CD4-positive, alpha-beta T cell treated with Interleukin-17A for 1 hour (primary cell): ENCODE results near the gene TEKT2.

Experiments used
- DNase-seq: peaks from one replicate; pipeline ENCODE4 v3.0.0-alpha.2; 2020

Gene TEKT2, protein sequence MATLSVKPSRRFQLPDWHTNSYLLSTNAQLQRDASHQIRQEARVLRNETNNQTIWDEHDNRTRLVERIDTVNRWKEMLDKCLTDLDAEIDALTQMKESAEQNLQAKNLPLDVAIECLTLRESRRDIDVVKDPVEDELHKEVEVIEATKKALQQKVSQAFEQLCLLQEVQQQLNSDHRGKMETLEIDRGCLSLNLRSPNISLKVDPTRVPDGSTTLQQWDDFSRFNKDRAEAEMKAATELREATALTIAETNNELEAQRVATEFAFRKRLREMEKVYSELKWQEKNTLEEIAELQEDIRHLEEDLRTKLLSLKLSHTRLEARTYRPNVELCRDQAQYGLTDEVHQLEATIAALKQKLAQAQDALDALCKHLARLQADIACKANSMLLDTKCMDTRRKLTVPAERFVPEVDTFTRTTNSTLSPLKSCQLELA

DNA sequence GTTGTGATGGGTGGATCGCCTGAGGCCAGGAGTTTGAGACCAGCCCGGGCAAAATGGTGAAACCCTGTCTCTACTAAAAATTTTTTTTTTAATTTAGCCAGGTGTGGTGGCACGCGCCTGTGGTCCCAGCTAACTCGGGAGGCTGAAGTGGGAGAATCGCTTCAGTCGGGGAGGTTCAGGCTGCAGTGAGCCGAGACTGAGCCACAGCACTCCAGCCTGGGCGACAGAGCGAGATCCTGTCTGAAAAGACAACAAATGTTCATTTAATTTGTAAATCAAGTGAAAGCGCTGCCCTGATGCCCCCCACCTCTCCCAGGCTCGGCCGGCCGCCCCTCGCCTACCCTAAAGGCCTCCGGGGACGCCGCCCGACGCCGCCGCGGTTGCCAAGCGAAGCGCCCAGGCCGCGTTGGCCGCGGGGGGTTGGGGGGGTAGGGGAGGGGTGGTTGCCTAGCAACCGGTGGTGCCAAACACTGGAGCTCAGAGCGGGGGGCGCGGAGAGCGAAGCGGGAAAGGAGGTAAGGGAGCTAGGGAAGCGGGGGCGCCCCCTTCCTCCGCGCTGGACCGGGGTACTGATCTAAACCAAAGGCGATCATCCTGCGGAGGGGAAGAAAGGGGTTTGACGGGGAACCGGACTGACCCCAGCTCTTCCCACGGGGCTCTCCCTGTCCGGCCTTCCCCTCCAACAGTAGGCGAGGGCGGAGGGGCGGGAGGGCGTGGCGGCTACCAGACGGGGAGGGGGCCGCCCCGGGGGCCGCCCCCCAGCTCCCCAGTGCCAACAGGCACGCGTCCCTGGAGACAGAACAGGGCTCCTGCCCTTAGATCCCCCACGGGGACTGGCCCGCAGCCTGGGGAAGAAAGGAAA is at the start of gene TEKT2:
Gene TEKT2 (plus strand): TSS at position 460 of the 862 bp plus-strand sequence. CDS start 828 bp downstream, outside the sequence.
- no peak for DNase-seq

DNA sequence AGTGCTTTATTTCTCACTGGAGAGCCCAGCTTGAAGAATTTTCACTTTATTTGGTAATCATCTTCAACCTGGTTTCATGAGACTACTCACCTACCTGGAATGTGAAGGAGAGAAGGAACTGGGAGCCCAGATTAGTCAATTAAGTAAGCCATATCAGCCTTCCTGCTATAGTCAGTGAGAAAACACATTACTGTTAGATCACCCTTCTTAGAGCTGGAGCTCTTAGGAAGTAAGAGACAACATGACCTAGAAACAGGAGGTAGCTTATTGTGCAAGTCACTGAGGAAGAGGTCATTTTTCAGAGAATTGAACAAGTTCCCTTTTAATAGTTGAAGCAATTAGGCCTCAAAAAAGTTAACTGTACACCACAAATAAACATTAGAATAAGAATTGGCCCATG is 49.2 kb upstream of the TEKT2 start:
- DNase-seq: no peak

DNA sequence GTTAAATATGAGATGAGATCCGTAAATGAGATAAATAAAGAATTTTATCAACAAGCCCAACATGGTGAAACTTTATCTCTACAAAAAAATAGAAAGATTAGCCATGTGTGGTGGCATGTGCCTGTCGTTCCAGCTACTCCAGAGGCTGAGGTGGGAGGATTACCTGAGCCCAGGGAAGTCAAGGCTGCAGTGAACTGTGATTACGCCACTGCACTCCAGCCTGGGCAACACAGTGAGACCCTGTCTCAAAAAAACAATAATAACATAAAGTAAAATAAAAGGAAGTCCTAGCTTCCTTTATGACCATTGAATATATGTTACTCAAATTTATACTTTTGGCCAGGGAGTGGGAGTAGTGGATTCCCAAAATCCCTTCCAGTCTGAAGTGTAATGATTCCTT is 48.7 kb upstream of the TEKT2 start:
- DNase-seq: no peak

DNA sequence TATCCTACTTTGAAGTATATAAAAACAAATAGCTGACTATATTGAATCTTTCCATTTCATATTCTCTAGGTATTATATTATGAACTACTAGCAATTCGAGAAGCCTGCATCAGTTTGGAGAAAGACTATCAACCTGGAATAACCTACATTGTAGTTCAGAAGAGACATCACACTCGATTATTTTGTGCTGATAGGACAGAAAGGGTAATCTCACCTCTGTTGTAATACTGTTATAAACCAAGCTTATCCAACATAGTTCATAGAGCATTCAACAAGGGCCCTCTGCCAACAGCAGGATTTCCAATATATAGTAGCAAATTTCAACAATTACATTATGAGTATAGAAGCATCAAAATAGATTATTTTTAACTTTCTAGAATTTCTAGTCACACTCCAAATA is 43.7 kb upstream of the TEKT2 start:
- DNase-seq: no peak

DNA sequence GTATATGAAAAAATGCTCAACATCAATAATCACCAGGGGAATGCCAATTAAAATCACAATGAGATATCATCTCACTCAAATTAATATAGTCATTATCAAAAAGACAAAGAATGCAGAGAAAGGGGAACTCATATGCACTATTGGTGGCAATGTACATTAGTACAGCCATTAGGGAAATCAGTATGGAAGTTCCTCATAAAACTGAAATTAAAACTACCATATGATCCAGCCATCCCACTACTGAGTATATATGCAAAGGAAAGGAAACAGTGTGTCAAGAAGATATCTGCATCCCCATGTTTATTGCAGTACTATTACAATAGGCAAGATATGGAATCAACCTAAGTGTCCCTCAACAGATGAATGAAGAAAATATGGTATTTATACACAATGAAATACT is 32.1 kb upstream of the TEKT2 start:
- DNase-seq: no peak

DNA sequence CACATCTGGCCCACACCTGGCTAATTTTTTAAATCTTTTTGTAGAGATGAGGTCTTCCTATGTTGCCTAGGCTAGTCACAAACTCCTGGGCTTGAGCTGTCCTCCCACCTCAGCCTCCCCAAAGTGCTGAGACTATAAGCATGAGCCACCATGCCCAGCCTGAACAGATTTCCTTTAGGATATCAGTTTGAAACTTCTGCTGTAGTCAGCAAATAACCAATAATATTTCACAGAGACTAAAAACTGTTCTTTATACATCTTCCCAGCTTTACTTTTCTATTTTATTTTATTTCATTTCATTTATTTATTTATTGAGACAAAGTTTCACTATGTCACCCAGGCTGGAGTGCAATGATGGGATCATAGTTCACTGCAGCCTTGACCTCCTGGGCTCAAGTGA is 29.9 kb upstream of the TEKT2 start:
- no peak for DNase-seq

DNA sequence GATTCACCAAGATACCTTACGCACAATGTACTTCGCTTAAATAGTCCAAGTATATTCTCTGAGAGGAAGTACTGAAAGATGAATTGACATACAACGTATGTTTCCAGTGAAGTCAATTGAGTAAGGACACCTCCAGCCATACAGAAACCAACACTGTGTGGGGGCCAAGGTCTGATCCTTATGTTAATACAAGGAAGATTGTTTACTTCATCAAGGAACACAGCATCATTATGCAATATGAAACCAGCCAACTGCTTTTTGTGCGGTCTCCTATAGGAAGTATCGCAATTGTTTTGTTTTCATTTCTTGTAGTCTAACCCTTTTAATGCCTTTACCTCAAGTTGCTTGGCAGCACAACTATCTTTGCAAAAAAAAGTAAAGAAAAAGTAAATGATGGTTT is 28.2 kb upstream of the TEKT2 start:
- DNase-seq: no peak

DNA sequence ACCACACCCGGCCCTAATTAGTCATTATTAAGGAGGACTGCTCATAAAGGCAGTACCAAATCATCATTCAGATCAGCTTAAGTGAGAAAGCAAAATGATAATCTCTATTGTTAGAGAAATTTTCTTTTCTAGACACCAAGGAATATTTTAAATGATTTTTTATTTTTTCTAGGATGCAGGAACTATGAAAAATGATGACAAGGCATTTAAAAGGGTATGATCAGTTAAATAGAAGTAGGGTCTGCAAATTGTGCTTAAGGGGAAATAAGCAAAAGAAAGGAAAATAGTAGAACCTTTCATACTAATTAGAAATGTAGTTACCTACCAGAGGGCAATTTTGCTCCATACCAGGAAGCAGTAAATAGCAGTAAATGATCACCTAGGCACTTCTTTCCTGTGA is 21.6 kb upstream of the TEKT2 start:
- DNase-seq: no peak

DNA sequence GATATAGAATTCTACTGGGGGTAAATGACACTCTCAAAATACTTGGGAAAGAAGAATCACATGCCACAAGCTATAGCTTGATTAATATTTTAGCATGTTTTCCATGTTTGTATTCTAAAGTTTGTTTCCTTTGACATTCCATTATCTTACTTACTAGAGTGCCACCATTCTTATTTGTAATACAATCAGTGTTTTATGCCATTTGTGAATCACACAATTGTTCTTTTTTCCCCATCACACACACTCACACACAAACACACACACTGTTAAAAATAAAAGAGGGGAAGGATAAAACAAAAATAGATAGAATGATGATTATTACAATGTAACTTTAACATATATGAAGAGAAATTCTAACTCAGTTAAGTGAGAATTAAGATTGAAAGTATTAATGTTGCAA is 16.0 kb upstream of the TEKT2 start:
- no peak for DNase-seq

DNA sequence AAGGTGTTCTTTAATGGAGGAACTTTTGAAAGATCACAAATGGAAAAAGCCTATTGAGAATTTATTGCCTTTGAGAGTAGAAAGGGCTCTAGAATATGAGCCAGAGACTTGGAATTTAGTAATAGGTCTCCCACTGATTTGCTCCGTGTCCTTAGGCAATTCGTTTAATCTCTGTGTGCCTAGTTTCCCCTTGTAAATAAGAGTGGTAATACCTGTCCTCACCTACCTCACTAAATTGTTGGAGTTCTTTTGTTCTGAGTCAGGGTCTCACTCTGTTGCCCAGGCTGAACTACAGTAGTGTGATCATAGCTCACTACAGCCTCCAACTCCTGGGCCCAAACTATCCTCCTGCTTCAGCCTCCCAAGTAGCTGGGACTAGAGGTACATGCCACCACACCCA is 15.0 kb upstream of the TEKT2 start:
- no peak for DNase-seq

DNA sequence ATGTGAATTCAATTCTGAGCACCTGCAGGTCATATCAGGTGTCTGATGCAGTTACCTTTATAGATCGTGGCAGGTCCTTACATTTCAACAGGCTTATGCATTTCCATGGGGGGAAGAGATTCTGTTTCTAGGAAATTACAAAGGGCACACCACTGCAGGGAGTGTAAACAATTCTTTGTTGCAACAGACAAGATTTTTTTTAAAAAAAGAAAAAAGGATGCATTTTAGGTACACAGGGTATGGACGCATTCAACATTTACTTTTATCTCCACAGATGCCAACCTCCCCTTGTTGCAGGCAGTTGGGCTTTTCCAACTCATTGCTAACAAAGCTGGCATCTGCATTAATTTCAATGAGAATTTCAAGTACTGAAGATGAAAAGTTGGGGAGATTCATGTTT is 13.5 kb upstream of the TEKT2 start:
- DNase-seq: no peak

DNA sequence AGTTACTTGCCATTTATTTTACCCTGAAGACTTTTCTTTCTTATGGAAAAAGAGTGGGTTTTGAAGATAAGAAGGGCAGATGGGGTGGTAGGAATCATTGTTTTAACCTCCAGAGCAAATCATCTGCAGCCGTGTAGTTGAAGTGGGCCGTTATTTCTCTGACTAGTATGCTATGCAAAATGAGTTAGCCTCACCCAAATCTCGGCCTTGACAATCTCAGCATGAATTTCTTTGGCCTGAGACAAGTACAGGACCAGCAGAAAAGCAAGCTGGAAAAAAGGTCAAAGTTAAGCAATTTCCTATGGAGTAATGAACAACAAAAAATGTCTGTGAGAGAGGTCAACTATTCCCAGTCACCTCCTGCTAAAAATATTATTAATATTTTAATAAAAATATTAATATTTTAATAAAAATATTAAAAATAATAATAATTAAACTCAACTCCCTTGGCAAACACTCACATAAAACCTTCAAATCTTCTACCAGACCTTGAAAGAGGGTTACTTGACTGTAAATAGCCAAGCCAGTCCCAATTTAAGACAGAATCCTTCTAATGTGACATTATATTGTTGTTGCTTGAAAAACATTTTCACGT is 6.8 kb upstream of the TEKT2 start:
- DNase-seq: no peak

DNA sequence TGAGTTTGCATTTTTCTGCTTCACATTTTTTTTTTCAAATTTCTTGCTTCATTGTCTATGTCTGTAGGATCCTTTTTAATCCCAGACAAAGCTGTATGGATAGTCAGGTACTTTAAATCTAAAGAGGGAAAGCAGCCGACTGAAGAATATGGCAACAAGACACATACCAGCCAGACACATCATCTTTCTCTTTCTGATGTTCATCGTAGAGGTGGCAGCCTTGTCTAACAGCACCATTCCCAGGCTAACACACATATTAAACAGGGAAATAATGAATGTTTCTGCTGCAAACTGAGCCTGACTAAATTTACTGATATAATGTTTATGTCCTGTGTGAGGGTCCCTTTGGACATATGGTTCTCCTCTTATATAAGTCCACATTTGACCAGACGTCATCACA is 3.7 kb upstream of the TEKT2 start:
- DNase-seq: no peak

DNA sequence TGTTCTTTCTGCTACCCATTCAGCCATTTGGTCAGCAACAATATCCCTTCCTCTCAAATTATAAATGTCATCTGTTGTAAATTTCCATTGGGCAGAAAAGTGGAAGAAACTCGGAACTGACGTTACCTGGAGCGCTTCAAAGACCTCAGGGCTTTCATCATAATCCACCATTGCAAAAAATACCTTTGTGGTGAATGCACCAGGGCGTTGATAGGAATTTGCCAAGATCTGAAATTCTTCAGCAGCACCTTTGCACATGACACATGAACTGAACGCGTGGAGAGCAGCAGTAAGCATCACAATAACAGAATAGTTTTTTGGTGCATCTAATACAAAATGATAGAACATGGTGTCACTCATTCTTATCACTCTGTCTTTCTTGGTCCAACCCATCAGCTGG is 3.1 kb upstream of the TEKT2 start:
- no peak for DNase-seq

DNA sequence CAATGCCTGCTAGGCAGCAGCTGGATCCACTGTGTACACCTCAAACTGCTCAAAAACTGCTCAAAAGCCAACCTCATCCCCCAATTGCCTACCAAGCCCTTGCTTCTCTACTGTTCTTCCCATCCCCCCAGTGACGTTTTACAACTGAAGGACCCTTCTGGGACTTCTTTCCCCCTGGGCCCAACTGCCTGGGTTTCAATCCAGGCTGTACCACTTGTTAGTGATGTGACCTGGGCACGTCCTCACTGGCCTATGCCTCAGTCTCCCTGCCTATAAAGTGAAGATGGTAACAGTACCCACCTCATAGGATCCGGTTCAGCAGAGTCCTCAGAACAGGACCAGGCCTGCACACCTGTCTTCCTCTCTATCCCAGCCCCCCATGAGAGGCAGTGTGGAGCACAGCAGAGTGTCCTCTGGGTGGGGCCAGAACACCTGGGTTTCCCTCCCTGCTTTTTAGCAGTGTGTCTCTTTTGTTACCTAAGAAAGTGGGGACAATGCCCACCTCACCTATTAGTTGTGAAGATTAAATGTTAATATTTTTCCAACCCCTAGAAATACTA is 1.9 kb upstream of the TEKT2 start:
- DNase-seq: no peak

DNA sequence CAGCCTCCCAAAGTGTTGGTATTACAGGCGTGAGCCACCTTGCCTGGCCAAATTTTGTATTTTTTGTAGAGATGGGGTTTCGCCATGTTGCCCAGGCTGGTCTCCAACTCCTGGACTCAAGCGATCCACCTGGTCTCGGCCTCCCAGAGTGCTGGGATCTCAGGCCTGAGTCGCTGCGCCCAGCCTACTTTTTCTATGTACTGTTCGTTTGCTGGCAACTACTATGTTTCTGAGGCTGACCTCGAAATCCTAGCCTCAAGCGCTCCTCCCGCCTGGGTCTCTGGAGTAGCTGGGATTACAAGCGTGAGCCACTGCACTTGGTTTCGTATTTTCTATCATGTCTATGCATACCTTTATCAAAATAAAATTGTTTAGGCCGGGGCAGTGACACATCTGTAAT is 675 bp upstream of the TEKT2 start:
- no peak for DNase-seq

DNA sequence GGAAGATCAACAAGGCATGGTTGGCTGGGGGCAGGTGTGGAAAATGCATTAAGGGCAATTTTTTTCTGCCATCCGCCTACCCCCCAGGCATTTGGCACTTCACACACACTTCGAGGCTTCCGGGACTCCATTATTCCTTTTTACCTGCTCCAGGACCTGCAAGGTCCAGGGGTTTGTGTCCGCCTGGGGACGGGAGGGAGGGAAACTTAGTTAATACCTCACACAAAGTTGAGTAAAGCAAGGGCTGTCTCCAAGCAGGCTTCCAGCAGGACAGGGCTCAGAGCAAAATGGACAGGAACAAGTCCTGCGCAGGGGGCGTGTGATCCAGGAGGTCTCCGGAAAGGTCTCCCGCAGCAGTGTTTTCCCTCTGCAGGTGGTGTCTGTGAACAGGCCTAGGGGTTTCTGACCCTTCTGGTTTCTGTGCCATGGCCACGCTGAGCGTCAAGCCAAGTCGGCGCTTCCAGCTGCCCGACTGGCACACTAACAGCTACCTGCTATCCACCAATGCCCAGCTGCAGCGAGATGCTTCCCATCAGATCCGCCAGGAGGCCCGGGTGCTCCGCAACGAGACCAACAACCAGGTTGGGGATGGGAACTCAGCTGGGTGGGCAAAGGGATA is 712 bp downstream of the TEKT2 start:
- DNase-seq: no peak

DNA sequence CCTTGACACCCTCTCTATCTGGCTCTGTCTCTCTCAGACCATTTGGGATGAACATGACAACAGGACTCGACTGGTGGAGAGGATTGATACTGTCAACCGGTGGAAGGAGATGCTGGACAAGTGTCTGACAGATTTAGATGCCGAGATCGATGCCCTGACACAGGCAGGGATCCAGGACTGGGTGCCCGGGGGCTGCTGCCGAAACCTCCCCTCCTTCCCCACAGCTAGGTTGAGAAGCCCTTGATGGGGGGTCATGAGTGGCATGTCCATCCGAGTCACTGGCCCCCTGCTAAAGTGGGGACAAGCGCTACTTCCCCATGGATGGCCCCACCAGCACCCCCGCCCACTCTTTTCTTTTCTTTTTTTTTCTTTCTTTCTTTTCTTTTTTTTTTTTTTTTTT is 1.2 kb downstream of the TEKT2 start:
- no peak for DNase-seq

DNA sequence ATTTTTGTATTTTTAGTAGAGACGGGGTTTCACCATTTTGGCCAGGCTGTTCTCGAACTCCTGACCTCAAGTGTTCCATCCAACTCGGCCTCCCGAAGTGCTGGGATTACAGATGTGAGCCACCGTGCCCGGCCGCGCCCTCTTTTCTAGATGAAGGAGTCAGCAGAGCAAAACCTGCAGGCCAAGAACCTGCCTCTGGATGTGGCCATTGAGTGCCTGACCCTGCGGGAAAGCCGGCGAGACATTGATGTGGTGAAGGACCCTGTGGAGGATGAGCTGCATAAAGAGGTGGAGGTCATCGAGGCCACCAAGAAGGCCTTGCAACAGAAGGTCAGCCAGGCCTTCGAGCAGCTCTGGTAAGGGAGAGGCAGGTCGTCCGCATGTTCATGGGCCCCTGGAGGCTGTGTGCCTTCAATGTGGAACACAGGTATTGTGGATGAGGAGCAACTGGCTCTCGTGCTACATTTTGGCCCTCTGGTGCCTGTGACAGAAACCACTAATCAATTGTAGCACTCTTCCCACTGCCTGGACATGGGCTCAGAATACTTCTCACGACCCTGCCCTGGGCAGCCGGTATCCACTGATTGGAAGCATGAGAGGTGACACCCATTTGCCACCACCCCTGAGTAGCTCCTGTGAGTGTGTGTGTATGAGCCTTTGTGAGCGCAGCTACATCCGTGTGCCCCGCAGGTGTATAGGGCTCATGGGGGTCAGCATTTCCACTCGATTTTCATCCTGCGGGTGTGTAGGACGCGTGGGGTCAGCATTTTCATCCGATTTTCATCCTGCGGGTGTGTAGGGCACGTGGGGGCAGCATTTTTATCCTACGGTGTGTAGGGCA is 2.0 kb downstream of the TEKT2 start:
- no peak for DNase-seq

DNA sequence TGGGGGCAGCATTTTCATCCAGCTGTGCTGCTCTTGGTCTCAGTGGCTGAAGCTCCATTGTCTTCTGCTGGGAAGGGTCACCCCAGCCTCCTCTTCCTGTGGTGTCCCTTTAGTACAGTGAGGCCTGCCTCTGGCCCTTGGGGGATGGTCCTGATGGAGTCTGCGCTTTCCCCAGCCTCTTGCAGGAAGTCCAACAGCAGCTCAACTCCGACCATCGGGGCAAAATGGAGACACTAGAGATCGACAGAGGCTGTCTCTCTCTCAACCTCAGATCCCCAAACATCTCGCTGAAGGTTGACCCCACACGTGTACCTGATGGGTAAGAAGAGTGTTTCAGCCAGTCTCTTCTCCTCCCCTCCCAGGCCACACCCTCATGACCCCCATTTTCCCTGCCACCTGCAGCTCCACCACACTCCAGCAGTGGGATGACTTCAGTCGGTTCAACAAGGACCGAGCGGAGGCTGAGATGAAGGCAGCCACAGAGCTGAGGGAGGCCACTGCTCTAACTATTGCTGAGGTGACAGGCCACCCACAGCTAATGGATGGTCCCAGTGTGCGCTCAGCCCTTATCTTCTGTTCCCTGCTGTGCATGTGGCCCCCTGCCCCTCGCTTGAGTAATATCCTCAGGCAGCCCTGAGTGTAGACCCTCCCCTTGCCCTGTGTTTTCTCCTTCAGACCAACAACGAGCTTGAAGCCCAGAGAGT is 2.8 kb downstream of the TEKT2 start:
- DNase-seq: no peak
